Stimulated activated CD8-positive, alpha-beta memory T cell treated with anti-CD3 and anti-CD28 coated beads, Interleukin-7, amount 100 ng/mL, for 1 hour (primary cell): ENCODE data around the gene EWSR1.

Experiments
- DNase-seq, 2 donors: peaks; one replicate each; pipeline ENCODE4 v3.0.0-alpha.2; 2020; ENCODE audit warnings: low read depth in 2 of 2

EWSR1 gene

GRCh38 chr22:29269731-29270474, 1.8 kb downstream of the EWSR1 start:
- DNase-seq: no peak

GRCh38 chr22:29270475-29271271, 2.6 kb downstream of the EWSR1 start:
- DNase-seq: no peak

DNA sequence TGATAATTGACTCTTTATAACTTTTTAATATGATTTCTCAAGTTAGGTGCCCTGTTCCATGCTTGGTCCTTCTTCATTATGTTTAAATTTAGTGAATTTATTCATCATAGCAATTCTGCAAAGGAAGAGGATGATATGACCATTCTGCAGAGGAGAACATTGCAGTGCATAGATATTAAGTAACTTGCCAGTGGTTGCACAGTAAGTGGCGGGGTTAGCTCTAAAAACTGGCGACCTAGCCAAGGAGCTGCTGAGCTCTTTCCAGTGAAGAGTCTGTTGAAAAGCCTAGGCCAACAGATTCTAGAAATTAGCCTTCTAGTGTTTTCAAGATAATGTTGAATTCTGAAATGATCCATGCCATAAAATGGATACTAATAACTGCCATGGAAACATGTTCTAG, 4.6 kb downstream of the EWSR1 start:
- no peak for DNase-seq

DNA sequence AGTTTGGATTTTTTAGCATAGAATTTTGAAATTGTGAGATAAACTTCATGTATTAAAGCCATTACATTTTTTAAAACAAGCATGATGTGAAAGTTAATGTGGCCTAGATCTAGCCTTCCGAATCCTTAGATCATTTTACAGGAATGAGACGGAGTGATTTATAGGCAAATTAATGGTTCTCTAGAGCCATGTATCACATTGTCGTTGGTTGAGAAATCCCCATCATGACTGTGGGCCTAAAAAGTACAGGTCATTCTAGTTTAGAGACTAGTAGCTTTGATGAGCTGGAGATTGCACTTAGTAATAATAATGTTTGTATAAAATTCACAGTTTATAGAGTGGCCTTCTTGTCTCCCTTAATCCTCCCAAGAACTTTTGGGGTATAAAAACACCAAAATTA, 7.1 kb downstream of the EWSR1 start:
- DNase-seq: no peak

DNA sequence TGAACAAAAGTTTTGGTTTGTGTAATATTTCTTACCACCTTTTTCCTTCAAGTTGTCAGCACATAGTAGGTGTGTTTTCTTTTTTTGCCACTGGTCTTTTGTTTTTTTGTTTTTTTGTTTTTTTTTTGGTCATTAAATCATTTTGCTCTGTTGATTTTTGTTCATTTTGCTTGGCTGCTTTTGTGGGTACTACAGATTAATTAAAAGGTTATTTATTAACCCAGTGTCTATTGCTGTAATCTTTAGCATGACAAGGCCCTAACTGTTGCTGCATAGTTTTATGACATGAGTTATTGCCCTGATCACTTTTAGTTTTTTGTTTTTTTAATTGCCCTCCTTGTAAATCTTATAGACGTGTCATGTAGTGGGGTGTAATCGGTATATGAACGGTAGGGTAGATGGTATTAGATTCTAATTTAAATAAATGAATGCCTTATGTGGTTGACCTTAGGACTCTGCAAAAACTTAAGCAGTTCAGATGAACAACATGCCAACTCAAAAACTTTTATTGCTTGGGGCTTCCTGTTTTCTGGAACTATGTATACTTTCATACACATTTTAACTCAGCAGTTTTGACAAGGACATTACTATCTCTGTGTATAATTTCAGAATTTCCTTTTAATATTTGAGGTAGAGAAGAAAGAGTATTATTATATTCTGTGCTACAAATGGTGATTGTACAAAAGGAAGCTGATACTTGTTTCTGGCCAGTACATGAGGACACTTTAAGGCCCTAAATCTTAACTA, 7.9 kb downstream of the EWSR1 start:
- no peak for DNase-seq

GRCh38 chr22:29277927-29278326, 9.9 kb downstream of the EWSR1 start:
- DNase-seq: no peak

- DNase-seq: no peak
These were observed 16.1 kb downstream of the EWSR1 start for GRCh38 chr22:29284196-29284595.

DNA sequence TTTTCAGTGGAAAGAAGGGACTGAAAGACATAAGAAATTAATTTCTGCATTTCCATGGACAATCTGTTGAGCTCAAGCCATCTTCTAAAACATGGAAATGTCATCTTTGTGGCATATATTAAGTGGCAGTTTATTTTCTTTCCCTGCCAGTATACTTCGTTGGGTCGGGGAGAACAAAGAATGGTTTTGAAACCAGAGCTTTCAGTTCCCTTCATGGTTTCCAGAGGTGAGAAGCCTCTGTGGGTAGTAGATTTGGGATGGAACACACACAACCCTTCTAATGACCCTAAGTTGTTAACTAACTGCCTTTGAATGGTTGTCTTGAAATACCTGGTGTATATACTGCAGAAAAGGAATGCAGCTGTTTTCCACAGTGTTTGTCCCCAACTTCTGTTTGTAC, 20.8 kb downstream of the EWSR1 start:
- DNase-seq: no peak

GRCh38 chr22:29290061-29290460, 22.0 kb downstream of the EWSR1 start:
- no peak for DNase-seq

DNA sequence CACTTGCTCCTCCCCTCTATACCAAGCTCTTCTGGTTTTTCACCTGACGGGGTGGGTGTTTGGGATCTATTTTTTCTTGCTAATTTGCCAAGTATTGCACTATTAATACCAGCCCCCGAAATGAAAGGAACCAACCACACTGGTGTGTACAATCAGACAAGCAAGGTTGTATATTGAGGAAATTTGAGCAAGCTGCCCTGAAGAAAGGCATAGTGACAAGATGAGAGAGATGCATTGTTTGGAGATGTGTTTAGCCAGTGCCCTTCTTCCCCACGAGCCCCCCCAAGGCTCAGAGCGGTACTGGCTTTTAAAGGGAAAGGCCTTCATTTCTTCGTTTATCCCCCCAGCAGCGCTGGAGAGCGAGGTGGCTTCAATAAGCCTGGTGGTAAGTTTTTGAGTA, 23.1 kb downstream of the EWSR1 start:
- no peak for DNase-seq

- DNase-seq: no peak
These were observed 24.3 kb downstream of the EWSR1 start for GRCh38 chr22:29292379-29292778.

- no peak for DNase-seq
These were observed 30.6 kb downstream of the EWSR1 start for GRCh38 chr22:29298641-29299040.

DNA sequence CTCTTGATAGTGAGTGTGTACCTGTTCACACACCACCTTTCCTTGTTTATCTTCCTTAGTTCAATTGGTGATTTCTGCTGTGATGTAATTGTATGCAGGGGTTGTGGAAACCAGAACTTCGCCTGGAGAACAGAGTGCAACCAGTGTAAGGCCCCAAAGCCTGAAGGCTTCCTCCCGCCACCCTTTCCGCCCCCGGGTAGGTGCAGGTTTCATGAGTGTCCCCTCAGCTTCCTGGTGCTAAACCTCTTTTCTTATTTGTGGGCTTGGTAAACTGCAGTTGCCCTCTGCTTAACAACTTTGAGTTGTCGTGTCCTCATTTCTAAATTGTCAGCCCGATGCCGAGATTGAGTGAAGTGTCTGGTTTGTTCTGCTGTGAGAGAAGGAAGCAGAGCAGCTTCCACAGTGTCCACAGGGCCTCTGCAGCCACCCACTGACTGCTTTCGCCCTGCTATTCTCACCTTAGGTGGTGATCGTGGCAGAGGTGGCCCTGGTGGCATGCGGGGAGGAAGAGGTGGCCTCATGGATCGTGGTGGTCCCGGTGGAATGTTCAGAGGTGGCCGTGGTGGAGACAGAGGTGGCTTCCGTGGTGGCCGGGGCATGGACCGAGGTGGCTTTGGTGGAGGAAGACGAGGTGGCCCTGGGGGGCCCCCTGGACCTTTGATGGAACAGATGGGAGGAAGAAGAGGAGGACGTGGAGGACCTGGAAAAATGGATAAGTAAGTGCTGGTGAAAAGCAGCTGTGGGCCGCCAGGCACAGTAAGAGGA, 31.2 kb downstream of the EWSR1 start:
- no peak for DNase-seq

- DNase-seq: no peak
These were observed 32.4 kb downstream of the EWSR1 start for GRCh38 chr22:29300467-29300806.

DNA sequence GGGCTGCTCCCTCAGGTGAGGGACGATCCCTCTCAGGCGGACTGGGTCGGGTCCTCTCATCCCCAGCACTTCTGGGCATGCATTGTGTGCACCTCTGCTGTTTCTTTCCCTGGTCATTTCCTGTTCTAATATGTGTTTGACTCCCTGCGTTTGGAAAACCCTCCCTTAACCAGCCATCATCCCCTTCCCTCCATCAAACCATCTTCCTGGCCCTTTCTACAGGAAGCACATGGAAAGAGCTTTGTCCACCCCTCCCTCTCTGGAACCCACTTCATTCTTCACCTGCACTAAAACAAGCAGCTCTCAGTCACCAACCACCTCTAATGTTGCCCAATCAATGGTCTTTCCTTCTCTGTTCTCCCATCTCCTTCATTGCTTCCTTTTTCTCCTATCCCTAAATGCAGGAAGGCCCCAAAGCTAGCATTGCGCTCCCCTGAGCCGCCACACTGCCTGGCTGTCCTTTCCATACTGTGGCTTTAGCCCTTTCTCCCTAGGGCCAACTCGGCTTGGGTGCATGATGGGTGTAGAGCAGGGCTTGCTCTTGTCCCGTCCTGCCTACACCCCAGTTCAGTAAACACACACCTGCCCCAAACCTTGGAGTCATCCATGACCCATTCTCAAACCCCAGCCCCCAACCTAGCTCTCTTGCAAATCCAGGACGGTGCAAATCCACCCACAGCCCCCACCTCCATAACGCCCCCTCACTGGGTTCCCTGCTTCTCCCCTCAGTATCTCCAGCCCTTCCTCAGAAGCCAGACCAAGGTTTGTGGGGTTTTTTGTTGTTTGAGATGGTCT, 32.9 kb downstream of the EWSR1 start:
- DNase-seq: no peak

DNA sequence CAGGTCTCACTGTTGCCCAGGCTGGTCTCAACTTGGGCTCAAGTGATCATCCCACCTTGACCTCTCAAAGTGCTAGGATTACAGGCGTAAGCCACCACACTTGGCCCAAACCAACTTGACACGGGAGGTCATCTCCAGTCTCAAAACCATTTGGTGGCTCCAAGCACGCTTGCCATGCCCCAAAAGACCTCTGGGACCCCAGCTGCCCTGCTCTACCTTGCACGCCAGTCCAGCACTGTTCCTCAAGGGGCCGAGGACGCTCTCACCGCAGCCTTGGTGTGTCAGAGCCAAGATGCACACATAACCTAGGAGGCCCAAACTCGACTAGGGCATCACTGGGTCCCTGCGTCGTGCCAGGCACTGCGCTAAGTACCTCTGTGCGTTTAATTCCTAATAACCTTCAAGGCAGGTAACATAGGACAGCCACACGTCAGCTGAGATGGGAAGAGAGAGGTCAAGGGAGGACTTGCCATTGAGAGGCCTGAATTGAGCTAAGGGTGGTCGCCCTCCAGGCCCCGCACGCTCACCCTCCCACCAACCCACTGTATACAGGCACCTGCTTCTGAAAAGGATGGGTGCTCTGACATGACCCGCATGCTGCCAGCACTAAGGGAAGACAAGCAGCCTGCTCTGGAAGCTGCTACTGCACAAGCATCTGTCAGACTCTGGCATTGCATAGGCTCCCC, 33.8 kb downstream of the EWSR1 start:
- DNase-seq: no peak

GRCh38 chr22:29302402-29302680, 34.3 kb downstream of the EWSR1 start:
- DNase-seq: no peak

GRCh38 chr22:29302681-29303465, 34.8 kb downstream of the EWSR1 start:
- no peak for DNase-seq

DNA sequence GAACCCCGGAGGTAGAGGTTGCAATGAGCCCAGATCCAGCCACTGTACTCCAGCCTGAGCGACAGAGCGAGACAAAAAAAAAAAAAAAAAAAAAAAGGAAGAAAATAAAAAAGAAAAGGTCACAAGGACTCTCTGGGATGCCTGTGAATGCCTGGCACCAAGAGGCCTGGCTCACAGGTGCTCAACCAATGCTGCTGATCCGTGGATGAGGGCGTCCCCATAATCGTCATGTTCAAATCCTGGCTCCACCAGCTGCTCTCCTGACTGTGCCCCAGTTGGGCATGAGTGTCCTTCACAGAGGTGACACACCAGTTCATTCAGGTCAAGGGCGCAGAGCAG, 37.7 kb downstream of the EWSR1 start:
- no peak for DNase-seq

DNA sequence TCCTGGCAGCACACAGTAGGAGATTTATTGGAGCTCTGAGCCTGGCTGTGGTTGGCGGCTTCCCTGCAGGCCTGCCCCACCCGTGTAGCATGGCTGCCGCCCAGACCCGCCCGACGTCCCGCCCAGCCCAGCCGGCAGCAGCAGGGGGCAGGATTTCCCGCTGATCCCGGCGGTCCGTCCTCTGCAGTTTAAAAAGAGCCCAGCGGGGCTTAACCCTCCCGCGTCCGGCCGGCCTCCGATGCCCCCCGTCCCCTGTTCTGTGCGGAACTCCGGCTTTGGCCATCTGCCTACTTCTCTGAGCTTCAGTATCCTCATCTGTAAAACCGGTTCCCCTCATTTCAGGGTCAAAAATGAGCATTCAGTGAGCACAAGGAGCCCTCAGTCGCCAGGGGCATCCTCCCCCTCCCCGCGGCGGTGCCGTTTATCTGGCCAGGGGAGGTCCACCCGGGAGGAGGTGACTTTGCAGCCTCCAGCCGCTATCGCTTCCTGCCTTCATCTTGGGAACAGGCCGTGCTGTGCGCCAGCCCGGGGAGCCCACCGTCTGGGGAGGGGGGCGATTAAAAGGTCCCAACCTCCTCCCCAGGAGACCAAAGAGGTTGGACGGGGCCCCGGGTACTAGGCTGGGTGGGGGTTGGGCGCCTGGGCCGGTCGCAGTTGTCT, 38.2 kb downstream of the EWSR1 start, which contains the start of gene GAS2L1:
GAS2L1 (plus strand) TSS at position 476 of the 660 bp plus-strand sequence. CDS start 1,456 bp downstream, outside the sequence.
- no peak for DNase-seq
